Measurements from ENCODE around the gene EPG5. TPM values are rescaled to one million over a fixed set of nuclear protein-coding genes. Genes with fewer than 3 reads are reported as not detected.

EPG5 gene
- total RNA-seq, 2 experiments from 2014 or later = 23.1 to 23.9 TPM

GRCh38 chr18:45910405-45911023 is 56.6 kb downstream of the EPG5 start:
- peak; percentile 87 for ATAC-seq
- POLR2A ChIA-PET = no interaction called here
- Mint-ChIP-seq H3K9me3 (ENCODE audit: insufficient read depth) (no peaks in the 10 kb centered on the region), H3K4me1 (ENCODE audit: low read depth) (no peaks in the 10 kb centered on the region), H3K27me3 (ENCODE audit: low read depth) (no peaks in the 10 kb centered on the region), H3K36me3 (ENCODE audit: low read depth) (peaks cover 47% of the 10 kb centered on the region), H3K27ac (no peak overlapping the region), H3K4me3 (no peak overlapping the region)
- CTCF ChIA-PET = interaction anchor here (0.6 to 4.0 kb wide), 24 partner anchors 8 to 289 kb away, joined by 3 to 63 read pairs (median 4); partner anchors contain the start of gene SLC14A1
- DNase-seq = peak; percentile 76

- POLR2A ChIA-PET = no interaction called here
- H3K27me3 Mint-ChIP-seq (ENCODE audit: low read depth) = no peaks in the 10 kb centered on the region
- DNase-seq (no peak), ATAC-seq (no peak)
- H3K27ac Mint-ChIP-seq = no peak overlapping the region
- peaks cover 35% of the 10 kb centered on the region for H3K36me3 Mint-ChIP-seq (ENCODE audit: low read depth)
- no peak overlapping the region for H3K4me3 Mint-ChIP-seq
- no peaks in the 10 kb centered on the region for H3K4me1 Mint-ChIP-seq (ENCODE audit: low read depth)
- CTCF ChIA-PET = interaction anchor here (0.8 to 1.3 kb wide), 3 partner anchors 8 to 236 kb away, joined by 3 to 8 read pairs (median 3); no protein-coding TSS in a partner anchor
- H3K9me3 Mint-ChIP-seq (ENCODE audit: insufficient read depth) = no peaks in the 10 kb centered on the region
These were observed 65.4 kb downstream of the EPG5 start for GRCh38 chr18:45901654-45902210.

GRCh38 chr18:45900623-45901022 is 66.5 kb downstream of the EPG5 start:
- Mint-ChIP-seq H3K36me3 (ENCODE audit: low read depth) (peaks cover 36% of the 10 kb centered on the region), H3K27me3 (ENCODE audit: low read depth) (no peaks in the 10 kb centered on the region), H3K4me3 (no peak overlapping the region), H3K27ac (no peak overlapping the region), H3K4me1 (ENCODE audit: low read depth) (no peaks in the 10 kb centered on the region), H3K9me3 (ENCODE audit: insufficient read depth) (no peaks in the 10 kb centered on the region)
- DNase-seq (no peak), ATAC-seq (no peak)
- ChIA-PET POLR2A (no interaction called here), CTCF (interaction anchor here (1.3 kb wide), 1 partner anchor 9 kb away, joined by 8 read pairs; no protein-coding TSS in a partner anchor)

- Mint-ChIP-seq H3K9me3 (ENCODE audit: insufficient read depth) (no peaks in the 10 kb centered on the region), H3K36me3 (ENCODE audit: low read depth) (peaks cover 34% of the 10 kb centered on the region), H3K4me3 (no peak overlapping the region), H3K27me3 (ENCODE audit: low read depth) (no peaks in the 10 kb centered on the region), H3K27ac (no peak overlapping the region), H3K4me1 (ENCODE audit: low read depth) (no peaks in the 10 kb centered on the region)
- ChIA-PET POLR2A (no interaction called here), CTCF (interaction anchor here (3.8 kb wide), 1 partner anchor 17 kb away, joined by 17 read pairs; no protein-coding TSS in a partner anchor)
- DNase-seq (no peak), ATAC-seq (no peak)
These were observed 70.1 kb downstream of the EPG5 start for GRCh38 chr18:45896991-45897390.

GRCh38 chr18:45896452-45896851 is 70.7 kb downstream of the EPG5 start:
- Mint-ChIP-seq H3K36me3 (ENCODE audit: low read depth) (peaks cover 32% of the 10 kb centered on the region), H3K27me3 (ENCODE audit: low read depth) (no peaks in the 10 kb centered on the region), H3K4me3 (no peak overlapping the region), H3K9me3 (ENCODE audit: insufficient read depth) (no peaks in the 10 kb centered on the region), H3K27ac (no peak overlapping the region), H3K4me1 (ENCODE audit: low read depth) (no peaks in the 10 kb centered on the region)
- ChIA-PET POLR2A (no interaction called here), CTCF (interaction anchor here (0.9 to 3.8 kb wide), 2 partner anchors 16 to 177 kb away, joined by 4 to 17 read pairs; no protein-coding TSS in a partner anchor)
- ATAC-seq = no peak
- DNase-seq = no peak

- ATAC-seq (no peak), DNase-seq (no peak)
- Mint-ChIP-seq H3K36me3 (ENCODE audit: low read depth) (peaks cover 27% of the 10 kb centered on the region), H3K9me3 (ENCODE audit: insufficient read depth) (no peaks in the 10 kb centered on the region), H3K27me3 (ENCODE audit: low read depth) (no peaks in the 10 kb centered on the region), H3K27ac (no peak overlapping the region), H3K4me3 (no peak overlapping the region), H3K4me1 (ENCODE audit: low read depth) (no peaks in the 10 kb centered on the region)
- CTCF ChIA-PET = interaction anchor here (0.8 to 3.8 kb wide), 2 partner anchors 15 to 232 kb away, joined by 3 to 17 read pairs; no protein-coding TSS in a partner anchor
- POLR2A ChIA-PET = no interaction called here
These were observed 71.8 kb downstream of the EPG5 start for GRCh38 chr18:45895339-45895738.

GRCh38 chr18:45894818-45895217 is 72.3 kb downstream of the EPG5 start:
- no peak overlapping the region for H3K27ac Mint-ChIP-seq
- no peak overlapping the region for H3K4me3 Mint-ChIP-seq
- ChIA-PET POLR2A (no interaction called here), CTCF (interaction anchor here (0.8 to 3.8 kb wide), 2 partner anchors 14 to 232 kb away, joined by 3 to 17 read pairs; no protein-coding TSS in a partner anchor)
- DNase-seq = no peak
- H3K36me3 Mint-ChIP-seq (ENCODE audit: low read depth) = peaks cover 27% of the 10 kb centered on the region
- no peaks in the 10 kb centered on the region for H3K9me3 Mint-ChIP-seq (ENCODE audit: insufficient read depth)
- H3K27me3 Mint-ChIP-seq (ENCODE audit: low read depth) = no peaks in the 10 kb centered on the region
- H3K4me1 Mint-ChIP-seq (ENCODE audit: low read depth) = no peaks in the 10 kb centered on the region
- ATAC-seq = no peak

- ATAC-seq (no peak), DNase-seq (no peak)
- H3K9me3 Mint-ChIP-seq (ENCODE audit: insufficient read depth) = no peaks in the 10 kb centered on the region
- H3K27me3 Mint-ChIP-seq (ENCODE audit: low read depth) = no peaks in the 10 kb centered on the region
- CTCF ChIA-PET = no interaction called here
- no peaks in the 10 kb centered on the region for H3K4me1 Mint-ChIP-seq (ENCODE audit: low read depth)
- POLR2A ChIA-PET = no interaction called here
- peaks cover 19% of the 10 kb centered on the region for H3K36me3 Mint-ChIP-seq (ENCODE audit: low read depth)
- H3K27ac Mint-ChIP-seq = no peak overlapping the region
- H3K4me3 Mint-ChIP-seq = no peak overlapping the region
These were observed 75.3 kb downstream of the EPG5 start for GRCh38 chr18:45891806-45892205.

- H3K4me1 Mint-ChIP-seq (ENCODE audit: low read depth) = no peaks in the 10 kb centered on the region
- no peaks in the 10 kb centered on the region for H3K27me3 Mint-ChIP-seq (ENCODE audit: low read depth)
- ATAC-seq (no peak), DNase-seq (no peak)
- ChIA-PET CTCF (interaction anchor here (1.0 to 1.3 kb wide), 2 partner anchors 10 to 167 kb away, joined by 3 to 4 read pairs; no protein-coding TSS in a partner anchor), POLR2A (no interaction called here)
- no peak overlapping the region for H3K27ac Mint-ChIP-seq
- H3K9me3 Mint-ChIP-seq (ENCODE audit: insufficient read depth) = no peaks in the 10 kb centered on the region
- no peak overlapping the region for H3K4me3 Mint-ChIP-seq
- peaks cover 16% of the 10 kb centered on the region for H3K36me3 Mint-ChIP-seq (ENCODE audit: low read depth)
These were observed 76.5 kb downstream of the EPG5 start for GRCh38 chr18:45890606-45891005.

- Mint-ChIP-seq H3K36me3 (ENCODE audit: low read depth) (peaks cover 14% of the 10 kb centered on the region), H3K27ac (no peak overlapping the region), H3K27me3 (ENCODE audit: low read depth) (no peaks in the 10 kb centered on the region), H3K9me3 (ENCODE audit: insufficient read depth) (no peaks in the 10 kb centered on the region), H3K4me1 (ENCODE audit: low read depth) (no peaks in the 10 kb centered on the region), H3K4me3 (no peak overlapping the region)
- CTCF ChIA-PET = no interaction called here
- POLR2A ChIA-PET = no interaction called here
- ATAC-seq (no peak), DNase-seq (no peak)
These were observed 77.6 kb downstream of the EPG5 start for GRCh38 chr18:45889419-45890064.

- DNase-seq = no peak
- Mint-ChIP-seq H3K4me3 (no peak overlapping the region), H3K27ac (no peak overlapping the region), H3K36me3 (ENCODE audit: low read depth) (peaks cover 20% of the 10 kb centered on the region), H3K4me1 (ENCODE audit: low read depth) (no peaks in the 10 kb centered on the region), H3K9me3 (ENCODE audit: insufficient read depth) (no peaks in the 10 kb centered on the region), H3K27me3 (ENCODE audit: low read depth) (no peaks in the 10 kb centered on the region)
- ChIA-PET POLR2A (no interaction called here), CTCF (interaction anchor here (1.0 kb wide), 1 partner anchor 8 kb away, joined by 3 read pairs; no protein-coding TSS in a partner anchor)
- no peak for ATAC-seq
These were observed 79.5 kb downstream of the EPG5 start for GRCh38 chr18:45887585-45887984.
